Activated gamma-delta T cell treated with anti-CD3 and anti-CD28 coated beads, Interleukin-2, amount 50 U/mL, for 16 hours (primary cell): ENCODE measurements around the gene MMEL1.

ENCODE experiments used
- DNase-seq: peaks from one replicate; pipeline ENCODE4 v3.0.0-alpha.2; 2020; ENCODE audit warnings: low read depth

MMEL1 gene

GRCh38 chr1:2604844-2605508, 27.8 kb downstream of the MMEL1 start:
- no peak for DNase-seq

DNA sequence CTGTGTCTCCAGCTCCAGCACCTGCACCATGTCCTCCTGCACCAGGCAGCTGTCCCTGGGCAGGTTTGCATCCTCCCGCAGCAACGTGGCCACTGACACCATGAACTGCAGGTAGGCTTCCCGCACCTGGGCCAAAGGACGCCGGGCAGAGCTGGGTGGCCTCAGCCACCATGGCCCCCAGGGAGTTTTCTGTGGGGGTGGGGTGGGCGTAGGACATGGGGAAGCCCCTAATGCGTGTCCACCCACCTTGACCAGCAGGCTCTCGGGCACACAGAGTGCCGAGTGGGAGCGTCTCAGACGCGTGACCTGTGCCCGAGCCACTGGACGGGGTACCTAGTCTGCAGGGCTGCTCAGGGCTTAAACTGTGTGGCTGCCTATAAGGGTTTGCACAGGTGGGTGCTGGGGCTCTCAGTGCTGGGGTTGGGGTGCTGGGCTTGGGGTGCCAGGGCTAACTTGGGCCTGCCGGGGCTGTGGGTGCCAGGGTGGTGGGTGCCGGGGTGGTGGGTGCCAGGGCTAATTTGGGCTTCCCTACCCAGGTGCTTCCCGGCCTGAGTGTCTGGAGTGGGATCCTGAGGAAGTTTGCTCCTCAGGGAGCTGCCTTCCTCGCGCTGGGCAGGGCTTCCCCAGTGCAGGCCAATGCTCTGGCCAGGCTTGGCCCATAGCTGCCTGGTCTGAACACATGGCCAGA, 28.5 kb downstream of the MMEL1 start:
- DNase-seq = no peak

GRCh38 chr1:2603521-2604155, 29.2 kb downstream of the MMEL1 start:
- DNase-seq = no peak

DNA sequence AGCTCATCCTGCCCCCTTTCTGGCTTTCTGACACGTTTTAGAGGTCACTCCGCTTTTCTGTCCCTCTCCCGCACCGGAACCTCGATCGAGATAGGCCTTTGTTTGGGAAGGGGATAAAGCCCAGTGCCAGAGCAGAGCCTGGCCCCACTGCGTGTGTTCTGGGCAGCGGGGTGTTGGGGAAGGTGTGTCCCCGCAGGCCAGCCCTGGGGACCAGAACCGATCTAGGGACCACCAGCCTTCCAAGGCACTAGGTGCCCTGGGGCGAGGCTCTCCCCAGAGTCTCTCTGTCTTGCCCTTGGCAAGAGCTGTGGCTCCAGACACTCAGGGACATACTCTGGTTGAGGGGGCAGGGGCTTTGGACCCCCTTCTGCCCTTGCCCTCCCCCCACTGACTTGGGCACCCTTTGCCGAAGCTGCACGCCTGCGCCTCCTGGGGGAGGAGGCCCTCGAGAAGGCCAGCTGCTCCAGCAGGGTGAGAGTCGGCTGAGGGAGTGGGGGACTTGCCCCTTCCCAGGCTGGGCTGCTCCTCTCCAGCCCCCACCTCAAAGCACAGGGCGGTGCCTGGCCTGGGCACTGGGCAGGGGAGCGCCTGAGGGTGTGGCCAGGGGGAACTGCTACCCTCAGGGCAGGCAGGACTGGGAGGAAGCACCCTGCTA, 29.8 kb downstream of the MMEL1 start:
- no peak for DNase-seq

GRCh38 chr1:2602311-2602835, 30.4 kb downstream of the MMEL1 start:
- no peak for DNase-seq

- no peak for DNase-seq
Measured at GRCh38 chr1:2601721-2602303, 31.0 kb downstream of the MMEL1 start.

DNA sequence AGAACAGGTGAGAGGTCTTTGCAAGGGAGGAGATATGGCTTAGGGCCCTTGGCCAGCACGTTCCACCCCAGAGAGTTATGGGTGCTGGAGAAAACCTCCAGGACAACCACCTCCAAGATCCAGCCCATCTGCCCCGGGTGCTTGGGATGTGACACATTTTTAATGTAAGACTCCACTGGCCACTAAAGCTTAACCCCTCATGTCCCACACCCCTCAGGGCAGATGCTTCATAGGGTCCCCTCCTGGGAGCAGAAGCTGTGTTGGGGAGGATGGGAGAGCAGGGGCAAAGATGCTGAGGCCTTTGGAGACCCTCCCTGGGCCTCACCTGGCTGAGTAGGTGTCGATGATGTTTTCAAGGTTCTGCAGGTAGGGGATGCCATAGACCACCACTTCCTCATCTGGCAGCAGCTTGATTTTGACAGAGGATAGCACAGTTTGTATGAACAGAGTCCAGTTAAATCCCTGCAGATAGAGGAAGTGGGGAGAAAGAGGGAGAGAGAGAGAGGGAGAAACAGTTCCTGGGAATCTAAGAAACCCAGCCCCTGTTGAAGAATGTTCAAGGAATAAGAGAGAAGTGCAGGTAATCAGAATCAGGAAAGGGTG, 34.4 kb downstream of the MMEL1 start:
- DNase-seq = no peak

- no peak for DNase-seq
Measured at GRCh38 chr1:2597441-2598328, 35.1 kb downstream of the MMEL1 start.

- DNase-seq = no peak
Measured at GRCh38 chr1:2596530-2597333, 36.1 kb downstream of the MMEL1 start.

GRCh38 chr1:2595812-2596529, 36.8 kb downstream of the MMEL1 start:
- DNase-seq = no peak

- DNase-seq = no peak
Measured at GRCh38 chr1:2595261-2595811, 37.5 kb downstream of the MMEL1 start.

DNA sequence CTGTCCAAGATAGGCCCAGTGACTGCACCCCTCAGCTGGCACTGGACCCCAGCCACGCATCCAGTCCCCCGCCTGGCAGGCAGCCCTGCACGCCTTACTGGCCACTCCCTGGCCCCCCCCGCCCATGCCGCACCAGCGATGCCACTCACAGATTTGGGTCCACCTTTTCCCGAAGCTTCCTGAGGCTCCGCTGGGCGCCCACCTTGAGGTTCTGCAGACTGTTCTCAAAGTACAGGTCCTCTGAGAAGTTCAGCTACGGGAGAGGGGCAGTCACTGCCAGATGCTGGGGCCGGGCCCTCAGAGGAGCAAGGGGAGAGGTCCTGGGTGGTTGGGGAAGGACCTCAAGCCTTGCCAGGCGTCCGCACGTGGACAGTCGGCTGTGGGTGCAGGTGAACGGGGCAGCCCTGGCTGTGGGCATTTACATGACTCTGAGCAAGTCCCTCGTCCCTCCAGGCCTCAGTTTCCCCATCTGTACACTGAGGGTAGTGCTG, 38.1 kb downstream of the MMEL1 start:
- no peak for DNase-seq

DNA sequence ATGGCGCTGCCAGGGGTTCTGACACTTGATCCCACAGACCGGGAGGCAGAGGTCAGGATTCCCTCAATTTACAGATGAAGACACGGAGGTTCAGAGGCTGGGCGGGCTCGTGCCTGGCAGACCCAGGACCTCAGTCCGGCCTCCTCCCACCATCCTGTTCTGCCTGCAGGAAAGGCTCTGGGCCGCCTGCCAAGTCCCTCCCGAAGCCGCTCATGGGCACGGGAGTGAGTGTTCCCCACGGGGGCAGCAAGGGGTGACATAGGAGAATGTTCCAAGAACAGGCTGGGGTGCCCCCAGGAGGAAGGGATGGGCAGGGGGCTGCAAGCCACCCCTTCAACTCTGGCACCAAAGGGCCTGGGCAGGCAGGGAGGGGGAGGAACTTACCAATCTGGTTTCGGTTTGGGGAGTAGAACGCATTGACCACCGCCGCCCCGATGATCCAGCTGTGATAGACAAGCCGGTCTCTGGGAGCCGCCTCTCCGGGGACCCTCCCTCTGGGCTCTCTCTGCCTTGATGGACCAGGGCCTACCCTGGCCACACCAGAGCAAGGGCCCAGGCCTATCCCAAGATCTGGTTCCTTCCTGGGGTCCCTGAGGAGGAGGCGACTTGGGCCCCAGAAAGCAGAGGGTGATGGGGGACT, 38.7 kb downstream of the MMEL1 start:
- DNase-seq = no peak

DNA sequence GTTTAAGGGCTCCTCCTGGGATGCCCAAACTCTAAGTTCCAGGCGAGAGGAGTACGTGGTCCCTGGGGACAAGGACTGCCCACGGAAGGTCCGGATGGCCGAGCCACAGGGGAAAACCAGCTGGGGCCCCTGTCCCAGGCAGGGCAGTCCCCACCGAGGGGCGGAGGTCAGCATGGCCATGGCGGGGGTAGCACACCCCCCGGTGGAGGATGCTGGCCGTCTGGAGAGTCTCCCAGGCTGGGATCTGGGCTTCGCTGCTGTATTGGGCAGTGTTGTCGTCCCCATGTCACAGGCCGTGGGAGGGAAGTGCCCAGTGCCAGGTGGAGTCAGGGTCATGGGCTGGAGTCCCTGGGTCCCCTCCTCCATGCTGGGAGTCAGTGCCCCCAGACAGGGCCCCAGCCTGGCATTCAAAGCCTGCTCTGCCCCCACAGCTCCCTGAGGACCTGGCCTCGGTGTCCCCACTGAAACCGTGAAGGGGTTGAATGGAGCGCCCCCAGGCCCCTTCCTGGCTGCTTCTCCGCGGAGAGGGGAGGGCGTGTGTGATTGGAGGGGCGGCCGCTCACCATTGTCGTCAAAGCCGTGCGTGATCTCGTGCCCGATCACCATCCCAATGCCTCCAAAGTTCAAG, 39.5 kb downstream of the MMEL1 start:
- DNase-seq = no peak

GRCh38 chr1:2592672-2593071, 40.1 kb downstream of the MMEL1 start:
- DNase-seq = no peak

DNA sequence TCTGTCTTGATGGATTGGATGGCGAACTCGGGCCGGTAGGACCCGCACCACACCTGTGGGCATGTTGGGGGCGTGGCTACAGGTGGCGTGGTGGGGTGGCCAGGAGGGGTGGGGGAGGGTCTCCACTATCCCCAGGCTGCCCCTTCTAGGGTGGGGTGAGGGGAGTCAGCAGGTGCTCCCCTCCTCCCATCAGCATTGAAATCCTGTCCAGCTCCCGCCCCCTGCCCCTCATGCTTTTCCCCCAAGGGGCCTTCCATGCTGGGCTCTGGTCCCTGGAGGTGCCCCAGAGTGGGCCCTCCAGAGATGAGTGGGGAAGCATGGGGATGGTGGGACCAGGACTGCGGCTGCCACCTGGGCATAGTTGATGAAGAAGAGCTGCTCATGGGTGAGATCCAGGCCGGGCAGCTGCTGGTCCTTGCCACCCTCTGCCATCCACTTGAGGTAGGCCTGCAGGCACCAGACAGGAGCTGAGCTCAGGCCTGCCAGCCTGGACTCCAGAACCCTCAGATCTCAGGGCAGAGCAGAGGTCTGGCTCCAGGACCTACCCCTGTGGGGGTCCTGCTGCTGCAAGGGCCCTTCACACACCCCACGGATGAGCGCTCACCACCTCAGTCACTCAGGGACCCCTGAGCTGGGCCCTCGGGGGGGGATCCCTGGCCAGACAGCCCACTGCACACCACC, 41.1 kb downstream of the MMEL1 start:
- no peak for DNase-seq

DNA sequence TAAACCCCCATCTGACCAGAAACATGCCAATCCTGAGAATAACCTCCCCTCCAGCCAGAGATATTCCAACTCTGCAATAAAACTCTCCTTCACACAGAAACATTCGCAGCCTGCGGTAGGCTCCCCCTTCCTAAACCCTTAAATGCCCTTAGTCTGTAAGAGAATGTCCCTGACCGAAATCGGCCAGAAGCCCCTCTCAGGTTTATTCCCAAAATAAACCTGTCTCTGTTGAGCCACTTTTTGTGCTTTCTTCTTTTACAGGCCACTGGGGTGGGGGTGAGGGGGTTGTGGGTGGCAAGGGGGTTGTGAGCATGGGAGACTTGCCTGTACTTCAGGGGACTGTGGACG, 41.6 kb downstream of the MMEL1 start:
- no peak for DNase-seq
